ENCODE data around the gene RALA.

GRCh38 chr7:39617005-39617404, 6.4 kb upstream of the RALA start:
- TF ChIP-seq CEBPB (IDR thresholded peaks at IDR 0.05; ENCODE audit: low read depth) (no peak), CTCF (IDR thresholded peaks at IDR 0.05 in 2 of 3, conservative IDR thresholded peaks at IDR 0.05 in 1 of 3; ENCODE audit: borderline replicate concordance in 1 of 3, insufficient read depth in 1 of 3, low read depth in 2 of 3, low read length in 2 of 3) (no peak), SIN3A (IDR thresholded peaks at IDR 0.05; ENCODE audit: low read depth) (no peak), POLR2A (IDR thresholded peaks at IDR 0.05; ENCODE audit: borderline replicate concordance, extremely low read depth, insufficient read depth, insufficient read length) (no peak), REST (IDR thresholded peaks at IDR 0.05; ENCODE audit: low read depth) (no peak), ELF1 (IDR thresholded peaks at IDR 0.05; ENCODE audit: borderline replicate concordance, low read depth) (no peak), JUND (IDR thresholded peaks at IDR 0.05) (no peak), ATF3 (IDR thresholded peaks at IDR 0.05) (no peak), EZH2 (IDR thresholded peaks at IDR 0.05) (no peak), YY1 (IDR thresholded peaks at IDR 0.05; ENCODE audit: extremely low read depth, insufficient replicate concordance, low read depth, low read length) (no peak)
